Prostate gland (tissue), 2 donors: ENCODE measurements around the gene TRIM67.

ENCODE experiments used
- POLR2A ChIP-seq: fragments of 450-650 bp; IDR thresholded peaks from one replicate; pipeline ENCODE4 v1.6.1; 2016; ENCODE audit warnings: antibody characterized with exemption, mild to moderate bottlenecking
- POLR2AphosphoS5 ChIP-seq: sonication (generic); formaldehyde crosslinking; IDR thresholded peaks from one replicate; pipeline ENCODE4 v1.6.1; 2017; ENCODE audit warnings: antibody characterized with exemption
- TF ChIP-seq, protein P1 (sequence below), 4 experiments: fragments of 200-600 bp in 2 of 4; fragments of 450-650 bp in 2 of 4; sonication (generic) in 2 of 4; IDR thresholded peaks; 1 replicate in 3 of 4; 2 replicates in 1 of 4; pipeline ENCODE4 v1.5.1; 2016 to 2019; ENCODE audit warnings: antibody characterized with exemption in 4 of 4, mild to moderate bottlenecking in 2 of 4, moderate library complexity in 2 of 4

DNA sequence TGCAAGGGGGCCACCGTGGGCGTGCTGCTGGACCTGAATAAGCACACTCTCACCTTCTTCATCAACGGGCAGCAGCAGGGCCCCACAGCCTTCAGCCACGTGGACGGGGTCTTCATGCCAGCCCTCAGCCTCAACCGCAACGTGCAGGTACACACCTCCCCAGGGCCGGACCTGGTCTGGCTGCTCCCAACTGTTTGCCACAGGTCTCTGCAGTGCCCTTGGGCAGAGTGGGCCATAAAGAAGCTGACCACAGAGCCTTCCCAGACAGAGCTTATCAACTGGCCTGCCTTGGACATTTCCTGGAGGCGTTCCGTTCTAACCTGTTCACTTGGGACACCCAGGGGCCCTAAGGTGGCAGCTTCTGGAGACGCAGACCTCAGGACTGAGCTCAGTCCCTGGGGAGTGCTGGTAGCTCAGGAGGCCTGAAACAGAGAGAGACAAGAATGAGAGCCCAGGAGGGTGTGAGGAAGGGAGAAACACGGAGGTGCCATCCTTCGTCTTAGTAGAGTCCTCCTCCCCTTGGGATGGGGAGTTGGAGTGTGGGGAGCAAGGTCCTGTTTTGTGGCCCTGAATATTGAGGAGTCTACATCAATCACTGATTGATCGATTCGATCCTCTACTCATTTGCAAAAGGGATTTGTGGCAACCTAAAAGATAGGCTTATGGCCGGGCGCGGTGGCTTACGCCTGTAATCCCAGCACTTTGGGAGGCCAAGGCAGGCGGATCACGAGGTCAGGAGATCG is 52.1 kb downstream of the TRIM67 start:
- TF ChIP-seq, protein P1, sequence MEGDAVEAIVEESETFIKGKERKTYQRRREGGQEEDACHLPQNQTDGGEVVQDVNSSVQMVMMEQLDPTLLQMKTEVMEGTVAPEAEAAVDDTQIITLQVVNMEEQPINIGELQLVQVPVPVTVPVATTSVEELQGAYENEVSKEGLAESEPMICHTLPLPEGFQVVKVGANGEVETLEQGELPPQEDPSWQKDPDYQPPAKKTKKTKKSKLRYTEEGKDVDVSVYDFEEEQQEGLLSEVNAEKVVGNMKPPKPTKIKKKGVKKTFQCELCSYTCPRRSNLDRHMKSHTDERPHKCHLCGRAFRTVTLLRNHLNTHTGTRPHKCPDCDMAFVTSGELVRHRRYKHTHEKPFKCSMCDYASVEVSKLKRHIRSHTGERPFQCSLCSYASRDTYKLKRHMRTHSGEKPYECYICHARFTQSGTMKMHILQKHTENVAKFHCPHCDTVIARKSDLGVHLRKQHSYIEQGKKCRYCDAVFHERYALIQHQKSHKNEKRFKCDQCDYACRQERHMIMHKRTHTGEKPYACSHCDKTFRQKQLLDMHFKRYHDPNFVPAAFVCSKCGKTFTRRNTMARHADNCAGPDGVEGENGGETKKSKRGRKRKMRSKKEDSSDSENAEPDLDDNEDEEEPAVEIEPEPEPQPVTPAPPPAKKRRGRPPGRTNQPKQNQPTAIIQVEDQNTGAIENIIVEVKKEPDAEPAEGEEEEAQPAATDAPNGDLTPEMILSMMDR (IDR thresholded peaks at IDR 0.05), result no peak
- TF ChIP-seq POLR2AphosphoS5 (no peak), POLR2A (no peak)
